CMK (cell line): ENCODE data around the gene DNAH9.

Source experiments
- DNase-seq: peaks from one replicate; pipeline ENCODE4 v3.0.0-alpha.2; 2010; ENCODE audit warnings: low read depth

DNAH9 gene

DNA sequence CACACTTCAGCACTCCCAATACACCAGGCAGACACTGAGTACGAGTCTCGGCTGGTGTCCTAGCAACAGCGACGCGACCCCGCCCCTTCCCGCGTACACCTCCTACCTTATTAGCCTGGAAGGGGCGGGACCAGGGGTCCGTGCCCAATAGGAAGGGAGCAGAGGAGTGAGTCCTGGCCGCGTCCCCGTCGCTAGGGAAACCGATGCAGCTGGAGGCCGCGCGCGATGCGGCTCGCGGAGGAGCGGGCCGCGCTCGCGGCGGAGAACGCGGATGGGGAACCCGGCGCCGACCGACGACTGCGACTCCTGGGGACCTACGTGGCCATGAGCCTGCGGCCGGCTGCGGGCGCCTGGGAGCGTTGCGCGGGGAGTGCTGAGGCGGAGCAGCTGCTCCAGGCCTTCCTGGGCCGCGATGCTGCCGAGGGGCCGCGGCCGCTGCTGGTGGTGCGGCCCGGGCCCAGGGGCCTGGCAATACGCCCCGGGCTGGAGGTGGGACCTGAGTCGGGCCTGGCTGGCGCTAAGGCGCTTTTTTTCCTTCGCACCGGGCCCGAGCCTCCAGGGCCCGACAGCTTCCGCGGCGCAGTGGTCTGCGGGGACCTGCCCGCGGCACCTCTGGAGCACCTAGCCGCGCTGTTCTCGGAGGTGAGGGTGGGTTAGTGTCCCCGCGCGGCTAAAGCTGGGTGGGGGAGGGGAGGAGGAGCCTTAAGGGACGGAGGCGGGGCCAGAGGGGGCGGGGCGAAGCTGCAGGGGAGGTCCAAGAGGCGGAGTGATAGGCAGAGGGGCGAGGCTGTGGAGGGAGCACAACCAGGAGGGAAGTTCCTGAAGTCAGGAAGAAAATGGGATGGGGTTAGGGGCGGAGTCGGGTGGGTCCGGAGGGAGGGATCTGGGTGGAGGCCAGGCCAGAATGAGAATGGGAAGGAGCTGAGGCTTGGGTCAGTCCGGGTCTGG is at the start of gene DNAH9:
DNAH9 (plus strand) TSS at position 197 of the 948 bp plus-strand sequence; CDS start at position 226, 29 bp downstream.
- no peak for DNase-seq

- no peak for DNase-seq
Observed at GRCh38 chr17:11550431-11550830, 47.8 kb upstream of the DNAH9 start.

DNA sequence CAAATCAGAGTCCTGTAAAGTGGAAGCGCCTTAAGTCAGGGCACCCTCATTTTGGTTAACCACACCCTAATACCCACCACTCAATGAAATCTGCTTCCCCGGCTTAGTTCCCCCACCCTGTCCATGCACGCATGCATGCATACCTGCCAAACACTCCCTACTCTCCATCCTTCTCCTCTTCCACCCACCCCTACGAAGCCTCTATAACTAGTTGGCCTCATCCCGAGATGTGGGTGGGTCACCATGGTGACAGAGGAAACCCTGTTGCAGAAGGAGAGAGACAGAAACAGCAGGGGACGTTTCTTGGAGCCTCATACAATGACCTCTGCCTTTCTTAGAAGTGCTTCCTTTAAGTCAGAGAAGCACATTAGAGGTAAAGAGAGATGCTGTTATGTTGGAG is 46.8 kb upstream of the DNAH9 start:
- no peak for DNase-seq

DNA sequence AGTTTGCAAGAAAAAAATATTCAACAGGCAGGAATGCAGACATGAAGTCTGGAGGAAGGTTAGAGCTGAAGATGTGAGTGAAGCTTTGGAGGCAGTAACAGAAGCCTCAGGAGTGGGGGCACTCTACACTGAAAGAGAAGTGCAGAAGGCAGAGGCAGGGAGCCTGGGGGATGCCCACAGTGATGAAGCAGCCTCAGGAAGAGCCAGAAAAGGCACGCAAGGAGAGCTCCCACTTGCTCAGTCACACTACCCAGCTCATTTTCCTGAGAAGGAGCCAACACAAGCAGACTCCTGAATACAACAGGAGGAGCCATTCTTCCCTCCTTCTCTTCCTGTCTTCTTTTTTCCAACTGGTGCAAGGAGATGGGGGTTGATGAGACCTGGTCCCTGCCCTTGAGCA is 45.1 kb upstream of the DNAH9 start:
- no peak for DNase-seq

GRCh38 chr17:11554042-11554441 is 44.2 kb upstream of the DNAH9 start:
- DNase-seq = no peak

GRCh38 chr17:11554542-11554941 is 43.7 kb upstream of the DNAH9 start:
- no peak for DNase-seq

DNA sequence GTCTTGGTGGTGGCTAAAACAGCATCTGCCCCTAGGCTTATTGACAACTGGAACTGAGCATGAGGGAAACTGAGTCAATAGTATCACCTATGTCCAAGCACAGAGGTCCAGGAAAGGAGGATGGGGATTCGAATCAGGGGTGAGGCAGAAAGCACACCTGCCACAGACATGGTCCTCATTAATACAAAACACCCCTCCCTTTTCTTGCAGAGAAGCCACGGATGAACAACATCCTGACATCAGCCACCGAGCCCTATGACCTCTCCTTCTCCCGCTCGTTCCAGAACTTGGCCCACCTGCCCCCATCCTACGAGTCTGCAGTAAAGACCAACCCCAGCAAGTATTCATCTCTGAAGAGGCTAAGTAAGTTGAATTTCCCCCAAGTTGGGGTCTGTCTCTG is 42.7 kb upstream of the DNAH9 start:
- no peak for DNase-seq

DNA sequence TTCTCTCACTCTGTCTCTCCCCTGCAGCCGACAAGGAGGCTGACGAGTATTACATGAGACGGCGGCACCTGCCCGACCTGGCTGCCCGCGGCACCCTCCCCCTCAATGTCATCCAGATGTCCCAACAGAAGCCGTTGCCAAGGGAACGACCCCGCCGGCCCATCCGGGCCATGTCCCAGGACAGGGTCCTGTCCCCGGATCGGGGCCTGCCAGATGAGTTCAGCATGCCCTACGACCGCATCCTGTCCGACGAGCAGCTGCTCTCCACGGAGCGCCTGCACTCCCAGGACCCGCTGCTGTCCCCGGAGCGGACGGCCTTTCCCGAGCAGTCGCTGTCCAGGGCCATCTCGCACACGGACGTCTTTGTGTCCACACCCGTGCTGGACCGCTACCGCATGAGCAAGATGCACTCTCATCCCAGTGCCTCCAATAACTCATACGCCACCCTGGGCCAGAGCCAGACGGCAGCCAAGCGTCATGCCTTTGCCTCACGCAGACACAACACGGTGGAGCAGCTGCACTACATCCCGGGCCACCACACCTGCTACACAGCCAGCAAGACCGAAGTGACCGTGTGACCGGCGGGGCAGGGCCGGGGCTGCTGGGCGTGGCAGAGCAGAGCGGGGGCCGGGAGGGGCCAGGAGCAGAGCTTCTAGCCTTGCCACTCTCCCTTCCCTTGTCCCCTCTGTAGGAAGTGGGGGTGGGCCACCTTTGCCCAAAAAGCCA is 40.4 kb upstream of the DNAH9 start:
- DNase-seq = no peak

GRCh38 chr17:11558681-11559234 is 39.5 kb upstream of the DNAH9 start:
- no peak for DNase-seq

DNA sequence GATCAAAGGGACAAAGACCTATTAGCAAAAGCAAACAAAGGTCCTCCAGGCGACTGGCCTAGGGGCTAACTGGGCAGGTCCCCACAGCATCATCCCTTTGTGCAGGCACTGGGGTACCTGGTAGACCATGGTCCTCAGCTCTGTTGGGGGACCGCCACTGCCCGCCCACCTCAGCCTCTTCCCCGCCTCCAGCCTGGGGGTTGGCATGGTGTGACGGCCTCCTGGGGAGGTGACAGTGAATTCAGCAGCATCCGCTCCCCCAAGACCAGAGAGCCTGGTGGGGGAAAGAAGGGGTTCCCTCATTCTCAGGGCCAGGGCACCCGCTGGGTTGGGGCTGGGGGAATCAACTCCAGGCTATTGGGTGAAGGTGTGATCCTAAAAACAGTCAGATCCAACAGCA is 38.7 kb upstream of the DNAH9 start:
- no peak for DNase-seq

- no peak for DNase-seq
Observed at GRCh38 chr17:11561281-11561680, 37.0 kb upstream of the DNAH9 start.

DNA sequence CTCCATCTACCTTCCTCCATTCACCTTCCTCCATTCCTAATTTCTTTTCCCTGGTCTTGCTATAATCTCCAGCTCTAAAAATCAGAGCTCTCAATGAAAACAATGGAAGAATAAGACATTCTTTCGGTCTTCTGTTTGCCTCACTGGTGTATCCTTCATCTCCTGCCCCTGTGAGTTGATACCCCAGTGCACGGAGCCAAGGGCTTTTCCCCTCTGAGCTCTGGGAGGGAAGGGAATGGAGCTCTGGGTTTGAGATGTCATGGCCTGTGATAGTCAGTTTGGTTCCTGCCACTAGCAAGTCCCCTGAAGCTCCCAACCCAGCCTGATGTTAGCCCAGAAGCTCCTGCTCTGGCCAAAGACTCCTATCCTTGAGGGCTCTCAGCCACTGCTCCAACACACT is 36.6 kb upstream of the DNAH9 start:
- DNase-seq = no peak

DNA sequence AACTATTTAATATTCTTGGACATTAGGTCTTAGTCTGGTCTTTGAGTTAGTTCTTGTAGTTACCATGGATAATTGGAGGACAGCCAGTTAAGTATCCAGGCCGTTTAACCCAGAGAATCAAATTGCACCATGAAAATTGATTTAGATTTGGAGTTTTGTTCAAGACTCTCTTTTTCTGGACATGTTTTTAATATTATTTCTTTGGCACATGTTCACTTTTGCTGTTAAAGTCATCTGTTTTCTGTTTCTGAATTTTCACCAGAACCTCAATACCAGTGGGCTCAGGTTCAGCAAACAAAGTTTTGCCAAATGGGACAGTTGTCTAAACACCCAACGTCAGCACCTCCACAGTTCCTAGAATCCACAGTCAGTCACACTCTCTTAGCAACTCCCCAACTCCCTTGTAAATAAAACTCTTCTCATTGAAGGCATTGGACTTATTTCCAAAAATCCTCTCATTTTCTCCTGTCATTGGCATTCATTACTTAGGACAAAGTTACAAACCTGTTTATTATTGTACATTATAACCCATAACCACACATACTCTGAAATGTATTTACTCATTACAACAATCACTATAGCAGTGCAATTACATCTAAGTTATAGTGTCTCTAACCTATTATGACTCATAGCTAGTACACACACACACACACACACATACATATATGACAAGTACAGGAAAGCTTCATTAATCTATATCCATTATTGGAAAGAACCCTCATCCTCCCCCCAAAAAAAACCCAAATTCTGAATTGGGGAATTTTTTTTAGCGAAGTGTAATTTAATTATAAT is 33.5 kb upstream of the DNAH9 start:
- DNase-seq = no peak

DNA sequence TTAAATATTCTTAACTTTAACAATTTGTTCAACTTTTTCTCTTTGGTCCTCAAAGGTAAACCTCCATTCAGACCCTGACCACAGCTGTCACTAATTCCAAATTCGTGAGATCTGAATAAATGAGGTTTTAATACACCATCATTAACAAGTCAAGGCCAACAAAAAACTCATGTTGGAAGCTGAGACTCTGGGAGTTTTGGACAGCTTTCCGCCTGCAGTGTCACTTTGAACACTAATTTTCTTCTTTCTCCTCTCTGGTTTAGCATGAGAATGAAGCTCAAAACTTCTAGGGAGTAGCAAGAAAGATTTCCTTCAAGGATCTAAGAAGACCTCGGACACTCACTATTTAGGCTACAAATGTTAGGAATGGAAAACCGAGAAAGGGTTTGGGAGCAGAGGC is 32.7 kb upstream of the DNAH9 start:
- DNase-seq = no peak

DNA sequence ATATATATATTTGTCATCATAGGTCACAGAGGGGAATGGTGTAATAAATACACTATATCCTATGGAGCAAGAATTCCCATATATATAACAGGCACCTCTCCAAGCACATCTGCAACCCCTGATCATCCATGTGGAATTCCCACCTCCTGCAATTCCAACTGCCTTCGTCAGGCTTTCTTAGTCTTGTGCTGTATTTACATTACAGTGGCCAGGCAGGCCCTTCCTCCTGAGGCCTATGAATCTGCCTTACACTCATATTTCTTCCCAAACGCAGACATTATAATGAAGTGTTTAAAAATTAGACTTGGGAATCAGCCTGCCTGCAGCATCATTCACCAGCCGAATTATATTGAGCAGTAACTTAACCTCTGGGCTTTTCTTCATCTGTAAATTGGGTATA is 19.3 kb upstream of the DNAH9 start:
- no peak for DNase-seq

DNA sequence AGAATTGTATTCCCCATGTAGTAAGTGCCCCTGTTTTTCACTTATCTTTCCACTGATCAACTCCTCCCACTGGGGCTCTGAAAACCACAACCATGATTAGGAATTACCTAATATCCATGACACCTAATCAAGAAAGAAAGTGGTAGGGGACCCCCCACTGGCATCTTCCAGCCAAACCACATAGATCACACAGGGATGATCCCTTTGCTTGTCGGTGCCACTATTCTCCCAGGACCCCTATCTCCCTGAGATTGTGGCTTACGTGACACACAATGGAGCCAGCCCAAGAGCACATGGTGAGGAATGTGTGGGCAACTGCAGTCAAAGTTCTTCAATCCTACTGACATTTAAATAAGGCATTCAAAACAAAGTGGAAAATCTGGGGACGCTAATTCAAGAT is 17.6 kb upstream of the DNAH9 start:
- DNase-seq = no peak

DNA sequence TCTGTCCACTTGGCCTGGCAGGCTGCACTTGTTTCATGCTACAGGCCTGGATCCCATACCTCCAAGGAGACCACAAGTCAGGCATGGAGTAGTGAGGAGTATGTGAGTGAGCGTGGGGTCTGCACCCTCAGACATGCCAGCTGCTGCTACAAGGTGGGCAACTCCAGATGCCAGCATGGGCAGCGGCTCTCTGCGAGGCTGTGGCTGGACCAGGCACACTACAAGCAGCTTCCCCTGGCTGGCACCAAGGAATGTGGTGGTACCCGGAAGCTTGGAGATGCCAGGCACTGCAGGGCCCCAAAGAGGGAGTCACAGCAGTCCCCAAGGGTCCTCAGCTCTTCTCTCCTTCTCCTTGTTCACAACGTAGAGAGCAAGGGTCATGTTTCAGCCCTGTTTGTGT is 16.1 kb upstream of the DNAH9 start:
- no peak for DNase-seq

GRCh38 chr17:11583306-11583992 is 14.8 kb upstream of the DNAH9 start:
- no peak for DNase-seq

DNA sequence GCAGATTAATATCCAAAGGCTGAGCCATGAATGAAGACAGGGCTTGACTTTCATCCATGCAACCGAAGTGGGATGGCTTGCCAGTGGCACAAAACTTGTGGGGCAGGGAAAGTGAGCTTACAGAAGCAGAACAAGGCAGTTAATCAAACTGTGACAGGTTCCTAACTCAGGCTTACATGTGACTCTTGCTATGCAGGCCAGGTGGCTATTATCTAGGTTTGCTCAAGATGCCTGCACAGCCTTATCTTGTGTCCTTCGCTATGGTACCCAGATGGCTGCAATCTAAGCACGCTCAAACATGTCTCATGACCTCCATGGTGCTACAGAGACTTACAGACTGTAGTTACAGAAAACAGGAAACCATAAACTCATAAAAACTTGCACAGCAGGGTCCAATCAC is 8.6 kb upstream of the DNAH9 start:
- no peak for DNase-seq

- DNase-seq = no peak
Observed at GRCh38 chr17:11601661-11602060, 3.4 kb downstream of the DNAH9 start.

- no peak for DNase-seq
Observed at GRCh38 chr17:11608396-11608795, 10.1 kb downstream of the DNAH9 start.
